Uterus (tissue), 2 donors: Measurements from ENCODE around the gene CAMSAP3.

Experiments
- POLR2A ChIP-seq, 2 donors: fragments of 450-650 bp; IDR thresholded peaks; one replicate each; pipeline ENCODE4 v1.6.1; 2016; ENCODE audit warnings: antibody characterized with exemption in 2 of 2, mild to moderate bottlenecking in 1 of 2, moderate library complexity in 1 of 2
- TF ChIP-seq, protein P1 (sequence below), 4 experiments: fragments of 200-600 bp in 2 of 4; fragments of 450-650 bp in 2 of 4; sonication (generic) in 2 of 4; IDR thresholded peaks; one replicate each; pipeline ENCODE4 v1.5.1; 2016 to 2019; ENCODE audit warnings: antibody characterized with exemption in 4 of 4, mild to moderate bottlenecking in 2 of 4, moderate library complexity in 1 of 4

DNA sequence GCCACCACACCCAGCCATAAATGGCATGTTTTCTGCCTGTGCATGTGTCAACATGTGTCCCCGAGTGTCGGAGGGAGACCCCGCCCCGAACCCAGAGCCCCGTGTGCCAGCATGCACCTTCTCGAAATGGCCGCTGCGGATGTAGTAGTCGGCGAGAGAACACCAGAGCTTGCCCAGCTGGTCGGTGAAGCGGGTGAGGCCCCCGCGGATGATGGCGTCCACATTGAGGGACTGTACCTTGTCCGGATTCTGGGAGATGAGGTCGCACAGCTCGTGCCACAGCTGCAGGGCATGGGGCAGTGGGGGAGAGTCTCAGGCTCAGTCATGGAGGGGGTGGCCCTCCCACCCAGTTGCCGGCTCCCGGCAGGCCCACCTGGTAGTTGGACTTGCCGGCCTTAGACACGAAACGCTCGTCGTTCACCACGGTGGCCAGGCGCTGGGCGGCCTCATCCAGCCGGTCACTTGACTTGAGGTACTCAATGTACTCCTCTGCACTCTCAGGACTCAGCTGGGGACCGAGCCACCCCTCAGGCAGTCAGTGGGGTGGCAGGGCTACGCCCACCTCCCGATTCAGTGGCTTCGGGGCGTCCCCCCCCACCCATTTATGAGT lies 30.2 kb downstream of the CAMSAP3 start:
- TF ChIP-seq POLR2A (IDR thresholded peaks at IDR 0.05) = no peak
- TF ChIP-seq, protein P1, sequence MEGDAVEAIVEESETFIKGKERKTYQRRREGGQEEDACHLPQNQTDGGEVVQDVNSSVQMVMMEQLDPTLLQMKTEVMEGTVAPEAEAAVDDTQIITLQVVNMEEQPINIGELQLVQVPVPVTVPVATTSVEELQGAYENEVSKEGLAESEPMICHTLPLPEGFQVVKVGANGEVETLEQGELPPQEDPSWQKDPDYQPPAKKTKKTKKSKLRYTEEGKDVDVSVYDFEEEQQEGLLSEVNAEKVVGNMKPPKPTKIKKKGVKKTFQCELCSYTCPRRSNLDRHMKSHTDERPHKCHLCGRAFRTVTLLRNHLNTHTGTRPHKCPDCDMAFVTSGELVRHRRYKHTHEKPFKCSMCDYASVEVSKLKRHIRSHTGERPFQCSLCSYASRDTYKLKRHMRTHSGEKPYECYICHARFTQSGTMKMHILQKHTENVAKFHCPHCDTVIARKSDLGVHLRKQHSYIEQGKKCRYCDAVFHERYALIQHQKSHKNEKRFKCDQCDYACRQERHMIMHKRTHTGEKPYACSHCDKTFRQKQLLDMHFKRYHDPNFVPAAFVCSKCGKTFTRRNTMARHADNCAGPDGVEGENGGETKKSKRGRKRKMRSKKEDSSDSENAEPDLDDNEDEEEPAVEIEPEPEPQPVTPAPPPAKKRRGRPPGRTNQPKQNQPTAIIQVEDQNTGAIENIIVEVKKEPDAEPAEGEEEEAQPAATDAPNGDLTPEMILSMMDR (IDR thresholded peaks at IDR 0.05) = no peak
